Epidermal melanocyte (primary cell): Measurements from ENCODE around the gene GRAP.
"Not testable (repeated sequence)": the region's sequence is repeated elsewhere in the genome, so short reads cannot be mapped to it uniquely, and the experiment has no call there.

ENCODE experiments used
- DNase-seq: peaks from one replicate; pipeline ENCODE4 v3.0.0; 2011; ENCODE audit warnings: low spot score; ENCODE audit not compliant: insufficient read length

The GRAP gene

GRCh38 chr17:19042369-19042768, 4.4 kb downstream of the GRAP start:
- DNase-seq = not testable (repeated sequence)

- DNase-seq = not testable (repeated sequence)
These were observed 4.9 kb downstream of the GRAP start for GRCh38 chr17:19041871-19042270.

GRCh38 chr17:19040350-19040749, 6.4 kb downstream of the GRAP start:
- DNase-seq = not testable (repeated sequence)

DNA sequence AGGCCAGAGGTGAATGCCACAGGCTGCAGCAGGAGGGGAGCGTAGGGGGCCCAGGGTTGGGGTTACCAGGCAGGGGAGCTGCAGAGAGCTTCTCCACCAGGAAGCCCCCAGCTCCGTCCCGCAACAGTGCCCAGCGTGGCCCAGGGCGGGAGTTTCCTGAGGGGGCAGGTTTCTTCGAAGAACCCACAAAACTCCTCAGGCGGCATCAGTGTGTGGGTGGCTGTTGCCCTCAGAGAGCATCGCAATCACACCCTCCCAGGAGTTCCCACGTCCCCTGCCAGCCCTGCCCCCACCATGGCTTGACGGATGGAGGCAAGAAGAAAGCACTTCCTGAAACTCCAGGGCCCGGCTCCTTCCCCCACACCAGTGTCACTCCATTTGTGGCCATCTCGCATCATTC, 8.0 kb downstream of the GRAP start:
- not testable (repeated sequence) for DNase-seq

GRCh38 chr17:19038007-19038406, 8.8 kb downstream of the GRAP start:
- not testable (repeated sequence) for DNase-seq

DNA sequence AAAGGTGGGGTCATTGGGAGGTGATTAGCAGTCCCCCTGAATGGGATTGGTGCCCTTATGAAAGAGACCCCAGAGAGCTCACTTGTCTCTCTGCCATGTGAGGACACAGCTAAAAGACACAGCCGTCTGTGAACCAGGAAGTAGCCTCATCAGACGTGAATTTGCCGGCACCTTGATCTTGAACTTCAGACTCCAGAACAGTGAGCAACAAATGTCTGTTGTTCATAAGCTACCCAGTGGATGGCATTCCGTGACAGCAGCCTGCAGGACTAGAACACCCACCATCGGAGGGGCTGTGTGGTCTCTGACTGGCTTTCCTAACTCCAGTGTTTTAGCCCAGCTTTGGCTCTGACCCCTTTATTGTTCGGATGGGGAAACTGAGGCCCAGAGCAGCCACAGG, 9.2 kb downstream of the GRAP start:
- DNase-seq = not testable (repeated sequence)

DNA sequence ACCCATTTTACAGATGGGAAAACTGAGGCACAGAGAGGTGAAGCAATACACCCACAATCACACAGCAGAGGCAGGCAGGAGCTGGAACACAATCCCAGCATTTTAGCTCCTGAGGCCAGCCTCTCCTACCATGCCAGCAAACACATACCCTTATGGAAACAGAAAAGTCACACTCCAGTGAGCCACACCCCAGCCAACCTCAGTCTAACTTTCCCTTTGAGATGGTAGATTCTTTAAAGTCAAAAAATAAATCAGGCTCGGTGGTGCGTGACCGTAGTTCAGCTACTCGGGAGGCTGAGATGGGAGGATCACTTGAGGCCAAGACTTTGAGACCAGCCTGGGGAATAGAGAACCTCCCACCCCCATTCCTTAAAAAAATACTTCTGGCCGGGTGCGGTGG, 10.6 kb downstream of the GRAP start:
- not testable (repeated sequence) for DNase-seq

DNA sequence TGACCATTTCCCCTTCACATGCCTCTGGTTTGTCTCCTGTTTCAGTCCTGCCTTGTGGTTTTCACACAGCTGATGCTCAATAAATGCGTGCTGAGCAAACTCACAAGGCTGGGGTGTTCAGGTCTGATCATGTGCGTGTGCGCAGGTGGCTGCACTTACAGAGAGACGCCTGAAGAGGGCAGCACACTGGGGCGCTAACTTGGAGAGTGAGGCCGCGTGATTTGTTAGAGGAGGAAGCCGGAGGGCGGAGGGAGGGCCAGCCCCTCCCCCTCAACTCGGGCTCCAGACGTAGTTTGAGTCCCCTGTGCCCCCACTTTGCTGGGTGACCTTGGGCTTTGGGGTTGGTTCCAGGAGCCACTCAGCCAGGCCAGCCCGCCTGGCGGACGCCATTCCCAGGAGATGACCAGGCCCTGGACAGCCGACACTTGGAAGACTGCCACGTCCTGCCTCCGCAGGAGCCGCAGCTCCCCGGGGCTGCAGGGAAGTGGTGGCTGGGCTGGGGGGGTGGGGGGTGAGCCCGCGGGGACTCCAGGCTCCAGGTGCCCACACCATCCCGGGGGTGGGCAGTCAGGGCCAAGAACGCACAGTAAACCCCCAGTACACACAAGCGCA, 14.3 kb downstream of the GRAP start:
- DNase-seq = not testable (repeated sequence)

- not testable (repeated sequence) for DNase-seq
These were observed 15.0 kb downstream of the GRAP start for GRCh38 chr17:19031729-19032128.

DNA sequence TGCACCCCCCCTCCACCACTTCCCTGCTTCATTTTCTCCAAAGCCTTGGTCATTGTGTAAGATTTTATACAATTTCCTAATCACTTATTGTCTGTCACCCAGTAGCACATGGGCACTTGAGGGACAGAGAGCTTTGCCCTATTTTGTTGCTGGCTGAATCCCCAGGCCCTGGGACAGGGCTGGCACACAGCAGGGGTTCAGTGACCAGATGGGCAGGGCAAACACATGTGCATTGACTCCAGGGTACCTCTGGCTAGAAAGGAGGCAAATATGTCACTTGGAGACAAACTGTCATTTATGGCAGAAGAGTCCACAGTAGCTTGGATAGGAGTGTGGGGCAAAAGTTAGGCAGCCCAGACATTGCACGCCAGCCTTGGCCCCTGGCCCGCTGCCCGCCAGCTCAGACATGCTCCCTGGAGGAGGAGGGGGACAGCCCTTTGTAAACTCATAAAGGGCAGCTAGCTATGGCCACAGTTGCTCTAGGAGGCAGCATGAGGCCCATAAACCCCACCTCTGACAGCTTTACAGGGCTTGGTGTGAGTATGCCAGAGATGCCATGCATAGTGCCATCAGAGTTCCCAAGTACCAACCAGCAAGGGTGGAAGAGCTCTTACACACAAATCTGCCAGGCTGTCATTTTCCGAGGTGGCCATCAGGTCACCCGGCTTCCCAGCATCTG, 15.8 kb downstream of the GRAP start:
- not testable (repeated sequence) for DNase-seq

DNA sequence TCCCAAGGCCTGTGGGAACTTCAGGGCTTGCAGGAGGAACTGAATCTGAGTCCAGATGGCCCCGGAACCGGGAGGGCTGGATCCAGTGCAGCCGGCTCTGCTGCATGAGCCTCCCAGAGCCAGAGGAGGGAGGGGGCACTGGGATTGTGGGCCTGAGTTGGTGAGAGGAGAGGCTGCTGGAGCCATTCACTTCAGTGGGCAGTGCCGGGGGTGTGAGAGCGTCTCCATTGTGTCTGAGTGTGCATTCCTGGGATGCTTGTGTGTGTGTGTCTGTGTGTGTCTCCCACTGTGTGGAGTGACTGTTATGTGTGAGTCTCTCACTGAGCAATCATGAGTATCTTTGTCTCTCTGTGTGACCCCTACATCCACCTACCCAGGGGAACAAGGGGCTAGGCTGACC, 17.0 kb downstream of the GRAP start:
- not testable (repeated sequence) for DNase-seq

DNA sequence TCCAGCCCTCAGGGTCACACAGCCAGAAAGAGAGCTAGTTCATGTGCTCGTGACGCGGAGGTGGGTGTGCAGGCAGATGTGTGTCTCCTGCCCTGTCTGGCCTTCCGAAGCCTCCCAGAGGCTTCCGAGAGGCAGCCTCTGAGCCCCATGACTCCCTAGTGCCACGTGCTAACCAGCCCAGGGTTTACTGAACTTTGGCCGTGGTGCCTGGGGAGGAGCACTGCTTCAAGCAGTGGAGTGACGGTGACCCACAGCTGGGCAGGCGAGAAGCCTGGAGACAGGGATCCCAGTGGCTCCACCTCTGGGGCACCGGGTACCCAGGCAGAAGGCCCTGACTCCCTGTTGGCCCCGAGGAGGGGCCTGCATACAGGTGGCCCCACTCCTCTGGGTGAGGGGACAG, 18.1 kb downstream of the GRAP start:
- not testable (repeated sequence) for DNase-seq

DNA sequence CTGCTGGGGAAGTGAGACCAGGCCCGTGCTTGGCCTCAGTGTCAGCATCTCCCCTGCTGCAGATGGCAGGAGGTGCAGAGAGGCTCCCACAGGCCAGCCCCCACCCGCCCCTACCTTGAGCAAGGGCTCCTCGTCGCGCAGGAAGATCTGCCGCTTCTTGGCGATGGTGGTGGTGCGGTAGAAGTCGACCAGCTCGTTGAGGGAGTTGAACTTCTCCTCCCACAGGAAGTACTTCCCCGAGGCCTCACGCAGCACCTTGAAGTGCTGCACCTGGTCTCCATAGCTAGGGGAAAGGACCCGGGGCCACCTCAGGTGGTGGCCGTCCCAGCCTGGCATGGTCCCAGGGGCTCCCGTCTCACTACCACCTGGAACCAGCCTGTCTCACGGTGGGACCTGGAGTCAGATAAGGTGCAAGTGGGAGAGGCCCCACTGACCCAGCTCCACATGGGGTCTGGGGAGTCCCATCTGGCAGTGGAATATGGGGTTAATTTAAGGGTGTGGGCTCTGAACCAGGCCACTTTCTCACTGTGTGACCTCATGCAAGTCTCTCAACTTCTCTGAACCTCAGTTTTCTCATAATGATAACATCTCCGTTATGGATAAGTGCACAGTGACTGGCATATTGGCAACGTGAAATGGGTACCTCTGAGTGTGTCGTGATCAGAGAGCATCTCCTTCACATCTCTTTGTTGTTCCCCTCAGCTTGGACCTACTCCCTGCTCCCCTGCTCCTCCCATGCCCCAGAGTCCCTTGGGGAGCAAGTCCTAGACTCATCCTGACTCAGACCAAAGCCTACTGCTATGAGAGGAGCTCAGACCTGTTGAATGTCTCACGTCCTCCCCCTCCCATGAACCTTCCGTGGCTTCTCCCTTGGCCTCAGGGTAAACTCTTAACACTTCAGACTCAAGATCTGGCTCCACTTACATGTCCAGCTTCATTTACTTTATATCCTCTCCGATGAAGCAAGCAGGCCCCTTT, 22.4 kb downstream of the GRAP start:
- no peak for DNase-seq

- no peak for DNase-seq
These were observed 23.4 kb downstream of the GRAP start for GRCh38 chr17:19023209-19023999.

- DNase-seq = no peak
These were observed 24.0 kb downstream of the GRAP start for GRCh38 chr17:19022747-19023146.

- no peak for DNase-seq
These were observed 24.6 kb downstream of the GRAP start for GRCh38 chr17:19022128-19022527.

GRCh38 chr17:19021622-19022083, 25.1 kb downstream of the GRAP start:
- no peak for DNase-seq

- not testable (repeated sequence) for DNase-seq
These were observed 25.6 kb downstream of the GRAP start for GRCh38 chr17:19021011-19021621.

DNA sequence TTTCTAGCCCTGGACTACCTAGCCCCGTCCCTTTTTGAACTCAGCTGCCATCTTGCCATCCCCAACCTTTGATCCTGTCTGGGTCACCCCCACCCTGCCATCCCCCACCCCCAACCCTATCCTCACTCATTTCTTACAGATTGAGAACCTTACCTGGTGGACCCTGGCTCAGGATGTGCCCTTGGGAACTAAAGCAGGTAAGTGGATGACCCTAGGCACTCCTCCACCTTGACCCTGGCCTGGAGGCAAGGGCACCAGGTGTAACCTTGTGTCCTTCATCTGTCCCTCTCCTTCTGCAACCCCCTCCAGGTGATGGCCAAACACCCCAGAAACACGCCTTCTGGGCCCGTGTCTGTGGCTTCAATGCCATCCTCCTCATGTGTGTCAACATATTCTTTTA, 26.7 kb downstream of the GRAP start:
- DNase-seq = no peak
